NCI-H524 treated with DMSO at 0.1 percent for 48 hours (cell line): ENCODE measurements around the gene GNB4.

Source experiments
- DNase-seq: peaks from one replicate; lab custom pipeline; 2025; lab: John Stamatoyannopoulos, UW

The GNB4 gene

DNA sequence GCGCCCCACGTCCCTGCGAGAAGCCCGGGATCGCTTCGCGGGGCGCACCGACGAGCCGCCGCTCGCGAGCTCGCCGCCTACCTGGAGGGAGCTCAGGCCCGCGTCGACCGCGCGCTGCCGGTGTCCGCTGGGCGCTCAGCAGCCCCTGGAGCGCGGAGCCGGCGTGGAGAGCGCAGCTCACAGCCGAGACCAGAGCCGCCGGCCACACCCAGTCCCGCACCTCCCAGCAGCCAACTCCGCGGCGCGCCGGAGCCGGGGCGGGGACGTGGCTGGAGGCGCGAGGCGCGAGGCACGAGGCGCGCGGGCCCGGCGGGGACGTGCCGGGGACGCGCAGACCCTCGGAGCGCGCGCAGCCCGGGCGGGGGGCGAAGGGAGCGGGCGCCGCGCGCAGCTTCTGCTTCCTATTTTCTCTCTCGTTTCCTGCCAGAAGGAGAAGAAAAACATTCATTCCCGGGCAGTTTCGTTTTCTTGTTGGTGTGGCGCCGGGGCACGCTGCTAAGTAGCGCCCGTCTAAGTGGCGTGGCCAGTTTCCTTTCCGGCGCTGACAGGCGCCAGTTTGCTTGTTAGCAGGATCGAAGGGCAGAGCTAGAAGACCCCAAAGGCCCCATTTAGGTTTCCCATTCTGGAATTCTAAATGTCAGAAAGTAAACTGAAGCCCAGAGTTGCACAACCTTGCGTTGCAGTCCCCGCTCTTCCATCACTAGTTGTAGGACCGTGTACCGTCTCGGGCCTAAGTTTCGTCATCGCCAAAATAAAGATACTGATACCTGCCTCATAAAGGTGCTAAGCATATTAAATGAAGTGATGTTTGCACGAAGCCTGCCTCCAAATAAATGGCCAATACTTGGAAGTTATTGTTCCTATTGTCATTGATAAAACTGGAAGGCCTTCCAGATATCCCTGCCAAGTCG is at the start of gene GNB4:
GNB4 (minus strand) TSS at position 206 of the 911 bp plus-strand sequence. CDS start 25,270 bp downstream, outside the sequence.
- DNase-seq = peak; percentile 27

DNA sequence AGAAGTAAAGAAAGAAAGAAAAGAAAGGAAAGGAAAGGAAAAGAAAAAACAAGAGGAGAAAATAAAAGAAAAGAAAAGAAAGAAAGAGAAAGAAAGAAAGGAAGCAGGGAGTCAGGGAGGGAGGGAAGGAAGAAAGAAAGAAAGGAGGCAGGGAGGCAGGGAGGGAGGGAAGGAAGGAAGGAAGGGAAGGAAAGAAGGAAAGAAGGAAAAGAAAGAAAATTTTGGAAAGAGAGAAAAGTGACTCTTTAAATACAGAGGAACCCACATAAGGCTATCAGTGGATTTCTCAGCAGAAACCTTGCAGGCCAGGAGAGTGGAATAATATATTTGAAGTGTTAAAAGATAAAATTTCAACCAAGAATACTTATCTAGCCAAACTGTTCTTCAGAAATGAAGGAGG is 44.2 kb upstream of the GNB4 start:
- no peak for DNase-seq

DNA sequence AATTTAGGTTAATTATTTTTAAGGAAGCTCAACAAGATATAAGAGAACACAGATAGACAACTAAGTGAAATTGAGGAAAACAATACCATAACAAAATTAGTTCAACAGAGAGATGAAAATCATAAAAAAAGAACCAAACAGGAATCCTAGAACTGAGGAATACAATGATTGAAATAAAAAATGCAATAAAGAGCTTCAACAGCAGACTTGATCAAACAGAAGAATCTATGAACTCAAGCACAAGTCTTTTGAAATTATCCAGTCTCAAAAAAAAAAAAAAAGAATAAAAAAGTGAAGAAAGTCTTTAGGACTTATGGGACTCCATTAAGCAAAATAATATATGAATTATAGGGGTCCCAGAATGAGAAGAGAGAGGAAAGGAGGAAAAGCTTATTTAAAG is 42.0 kb upstream of the GNB4 start:
- DNase-seq = no peak

DNA sequence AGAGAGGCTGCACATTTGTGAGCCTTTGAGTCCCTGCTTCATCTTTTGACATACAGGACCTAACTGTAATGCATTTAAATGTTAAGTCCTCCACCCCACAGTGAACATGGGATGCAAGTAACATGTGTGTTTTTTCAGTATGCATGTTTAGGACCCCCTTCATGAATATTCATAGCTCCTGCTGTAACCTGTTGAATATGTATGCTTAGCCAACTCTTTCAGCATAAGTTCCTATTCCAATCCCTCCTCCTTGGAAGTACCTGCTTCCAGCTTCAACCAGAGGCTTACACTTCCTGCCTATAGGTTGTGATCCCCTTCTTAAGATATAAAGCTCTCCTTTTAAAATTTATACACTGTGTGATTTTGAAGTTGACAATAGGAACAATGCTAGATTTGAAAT is 36.9 kb upstream of the GNB4 start:
- no peak for DNase-seq

DNA sequence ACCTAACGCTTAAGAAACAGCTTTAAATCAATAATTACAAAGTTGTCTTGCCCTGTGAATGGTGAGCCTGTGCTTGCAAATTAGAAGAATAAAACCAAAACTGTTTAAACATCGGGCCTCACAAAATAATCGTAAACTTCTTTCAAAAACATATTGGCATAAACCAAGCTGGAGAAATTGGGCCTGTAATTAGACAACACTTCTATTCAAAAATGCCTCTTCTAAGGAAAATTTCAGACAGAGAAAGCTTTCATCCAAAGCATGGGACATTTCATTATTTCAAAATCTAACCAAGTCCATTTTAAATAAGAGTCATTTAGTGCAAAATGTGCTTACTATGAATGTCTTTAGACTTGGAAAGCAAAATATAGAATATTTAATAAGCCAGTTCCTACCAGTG is 35.5 kb upstream of the GNB4 start:
- DNase-seq = no peak

DNA sequence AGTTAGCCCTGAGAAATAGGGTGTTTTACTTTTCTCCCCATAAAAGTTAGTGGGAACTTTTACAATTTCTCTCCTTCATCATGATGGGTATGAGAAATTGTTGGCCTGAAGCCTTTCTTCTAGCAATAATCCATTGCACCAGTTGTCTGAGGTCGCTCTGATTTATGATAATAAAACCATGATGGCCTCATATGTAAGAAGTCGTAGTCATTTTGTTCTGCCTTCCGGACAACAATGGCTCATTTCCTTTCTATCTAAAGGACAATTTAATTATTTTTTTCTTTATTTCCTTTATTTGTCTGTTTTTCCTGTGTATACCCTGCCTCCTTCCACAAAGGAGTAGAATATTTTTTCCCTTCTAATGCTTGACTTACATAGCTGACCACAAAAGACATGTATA is 31.6 kb upstream of the GNB4 start:
- no peak for DNase-seq

DNA sequence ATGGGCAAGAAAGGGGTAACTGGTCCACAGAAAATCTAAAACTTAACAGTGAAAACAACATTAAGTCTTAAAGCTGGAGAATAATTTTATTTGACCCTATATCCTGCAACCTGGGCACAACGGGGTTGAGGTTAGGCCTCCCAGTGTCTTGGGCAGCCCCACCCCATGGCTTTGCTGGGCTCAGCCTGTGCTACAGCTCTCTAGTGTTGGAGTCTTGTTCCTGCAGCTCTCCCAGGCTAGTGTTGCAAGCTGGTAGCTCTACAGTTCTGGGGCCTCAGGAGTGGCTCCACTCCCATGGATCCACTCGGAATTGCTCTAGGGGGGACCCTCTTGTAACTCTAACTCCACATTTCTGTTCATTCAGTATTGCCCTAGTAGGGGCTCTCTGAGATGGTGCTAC is 24.9 kb upstream of the GNB4 start:
- DNase-seq = no peak

DNA sequence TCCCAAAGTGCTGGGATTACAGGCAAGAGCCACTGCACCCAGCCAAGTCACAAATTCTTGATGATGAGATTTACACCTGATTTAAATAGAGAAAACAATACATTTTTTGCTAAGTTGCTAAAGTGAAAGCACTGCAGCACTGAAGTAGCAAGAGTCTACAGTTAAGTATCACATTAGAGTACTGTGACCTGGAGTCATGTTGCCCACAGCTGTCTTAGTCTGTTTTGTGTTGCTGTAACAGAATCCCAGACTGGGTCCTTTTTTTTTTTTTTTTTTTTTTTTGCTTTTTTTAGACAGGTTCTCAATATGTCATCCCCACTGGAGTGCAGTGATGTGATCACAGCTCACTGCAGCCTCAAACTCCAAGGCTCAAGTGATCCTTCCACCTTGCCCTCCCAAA is 23.2 kb upstream of the GNB4 start:
- DNase-seq = no peak

DNA sequence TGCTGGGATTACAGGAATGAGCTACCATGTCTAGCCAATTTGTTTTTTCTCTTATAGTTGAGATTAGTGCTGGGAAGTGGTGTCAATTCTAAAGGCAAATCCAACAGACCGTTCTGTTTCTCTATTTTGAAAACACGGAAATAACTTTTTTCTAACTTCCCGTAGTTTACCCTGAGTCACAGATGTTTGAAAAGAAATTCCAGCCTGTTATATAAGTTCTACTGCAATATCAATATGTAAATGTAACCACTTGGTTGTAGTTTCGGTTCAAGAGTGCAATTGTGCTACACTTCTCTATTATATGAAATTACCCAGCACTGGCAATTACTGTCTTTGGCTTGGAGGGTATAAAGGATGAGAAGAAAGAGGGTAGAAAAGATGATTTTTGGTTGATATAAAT is 22.3 kb upstream of the GNB4 start:
- no peak for DNase-seq

DNA sequence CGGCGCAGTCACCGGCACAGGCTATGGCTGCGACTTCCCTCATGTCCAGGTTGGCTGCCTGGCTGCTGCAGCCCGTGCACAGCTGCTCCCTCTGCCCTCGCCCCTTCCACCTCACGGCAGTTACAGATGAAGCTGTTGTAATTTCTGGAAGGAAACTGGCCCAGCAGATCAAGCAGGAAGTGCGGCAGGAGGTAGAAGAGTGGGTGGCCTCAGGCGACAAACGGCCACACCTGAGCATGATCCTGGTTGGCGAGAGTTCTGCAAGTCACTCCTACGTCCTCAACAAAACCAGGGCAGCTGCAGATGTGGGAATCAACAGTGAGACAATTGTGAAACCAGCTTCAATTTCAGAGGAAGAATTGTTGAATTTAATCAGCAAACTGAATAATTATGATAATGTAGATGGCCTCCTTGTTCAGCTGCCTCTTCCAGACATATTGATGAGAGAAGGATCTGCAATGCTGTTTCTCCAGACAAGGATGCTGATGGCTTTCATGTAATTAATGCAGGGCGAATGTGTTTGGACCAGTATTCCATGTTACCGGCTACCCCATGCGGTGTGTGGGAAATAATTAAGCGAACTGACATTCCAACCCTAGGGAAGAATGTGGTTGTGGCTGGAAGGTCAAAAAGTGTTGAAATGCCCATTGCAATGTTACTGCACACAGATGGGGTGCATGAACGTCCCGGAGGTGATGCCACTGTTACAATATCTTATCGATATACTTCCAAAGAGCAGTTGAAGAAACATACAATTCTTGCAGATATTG is 13.2 kb upstream of the GNB4 start:
- no peak for DNase-seq

DNA sequence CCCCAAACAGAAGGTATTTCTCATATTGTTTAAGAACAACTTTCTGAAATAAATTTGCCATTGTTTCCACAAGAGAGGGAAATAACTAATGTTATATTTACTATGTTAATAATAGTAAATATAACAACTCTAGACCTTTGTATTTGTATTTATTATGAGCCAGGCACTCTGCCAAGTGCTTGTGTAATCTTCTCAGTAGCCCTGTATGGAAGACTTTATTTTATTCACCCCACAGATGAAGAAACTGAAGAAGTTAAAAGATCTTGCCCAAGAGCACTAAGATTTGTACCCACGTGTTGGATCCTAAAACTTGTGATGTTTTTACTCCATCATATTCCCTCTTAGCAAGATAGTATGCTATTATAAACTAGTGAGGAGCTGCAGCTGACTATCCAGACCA is 12.0 kb upstream of the GNB4 start:
- no peak for DNase-seq

DNA sequence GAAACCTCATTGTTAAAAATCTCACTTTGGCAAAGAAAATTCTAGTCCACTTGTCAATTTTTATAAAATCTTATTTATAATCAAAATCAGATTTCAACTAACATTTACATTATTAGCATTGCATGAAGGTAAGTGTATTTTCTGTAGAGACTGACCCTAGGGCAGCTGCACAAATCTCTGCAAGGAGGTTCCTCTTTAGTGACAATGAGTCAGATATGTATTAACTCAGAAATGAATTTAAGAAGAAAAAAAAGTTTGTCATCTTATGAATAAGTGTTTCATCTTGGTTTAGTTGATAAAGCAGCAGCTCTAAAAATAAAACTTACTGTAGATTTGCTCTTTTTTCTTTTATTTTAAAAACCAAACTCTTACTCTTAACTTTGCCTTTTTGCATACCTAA is 9.0 kb upstream of the GNB4 start:
- DNase-seq = no peak

DNA sequence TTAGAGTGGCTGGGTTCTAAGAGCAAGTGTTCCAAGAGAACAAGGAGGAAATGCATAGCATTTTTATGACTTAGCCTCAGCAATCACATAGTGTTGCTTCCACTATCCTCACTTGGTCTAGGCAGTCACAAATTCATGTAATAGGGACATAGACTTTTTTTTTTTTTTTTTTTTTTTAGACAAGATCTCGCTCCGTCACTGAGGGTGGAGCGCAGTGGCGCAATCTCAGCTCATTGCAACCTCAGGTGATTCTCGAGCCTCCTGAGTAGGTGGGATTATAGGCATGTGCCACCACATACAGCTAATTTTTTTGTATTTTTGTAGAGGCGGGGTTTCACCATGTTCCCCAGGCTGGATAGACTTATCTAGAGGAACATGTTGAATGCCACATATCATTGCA is 4.7 kb upstream of the GNB4 start:
- no peak for DNase-seq

DNA sequence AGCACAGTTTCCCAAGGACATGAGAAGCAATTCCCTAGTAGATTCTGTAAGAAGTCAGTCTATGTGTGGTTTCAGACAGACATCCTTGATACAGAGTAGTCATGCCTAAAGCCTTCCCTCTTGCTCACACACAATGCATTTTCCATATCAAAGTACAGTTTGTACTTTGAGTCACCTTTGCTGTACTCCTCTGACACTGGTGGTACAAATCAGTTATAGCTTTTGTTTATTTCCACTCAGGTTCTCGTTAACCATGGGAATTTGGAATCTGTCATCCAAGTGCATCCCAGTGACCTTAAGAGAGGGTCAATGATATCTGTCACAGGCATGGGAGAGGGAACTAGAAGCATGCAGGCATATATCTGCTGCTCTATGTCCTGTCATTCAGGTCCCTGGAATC is 3.6 kb upstream of the GNB4 start:
- no peak for DNase-seq

DNA sequence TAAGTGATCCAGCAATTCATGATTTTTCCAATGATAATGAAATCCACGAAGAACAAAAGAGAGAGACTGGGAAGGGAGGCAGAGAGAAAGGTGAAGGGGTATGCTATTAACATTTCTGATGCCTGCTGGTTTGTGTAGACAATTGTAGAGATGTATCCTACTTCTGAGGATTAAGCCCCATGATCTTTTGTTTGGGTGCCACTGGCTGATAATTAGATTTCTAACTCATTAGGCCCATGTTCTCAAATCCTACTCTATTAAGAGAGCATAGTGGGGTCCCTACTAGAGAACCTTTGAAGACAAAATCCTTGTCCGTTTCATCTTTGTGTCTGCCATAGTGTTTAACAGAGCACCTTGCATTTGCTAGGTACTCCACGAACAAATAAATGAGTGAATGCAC is 2.7 kb upstream of the GNB4 start:
- no peak for DNase-seq

DNA sequence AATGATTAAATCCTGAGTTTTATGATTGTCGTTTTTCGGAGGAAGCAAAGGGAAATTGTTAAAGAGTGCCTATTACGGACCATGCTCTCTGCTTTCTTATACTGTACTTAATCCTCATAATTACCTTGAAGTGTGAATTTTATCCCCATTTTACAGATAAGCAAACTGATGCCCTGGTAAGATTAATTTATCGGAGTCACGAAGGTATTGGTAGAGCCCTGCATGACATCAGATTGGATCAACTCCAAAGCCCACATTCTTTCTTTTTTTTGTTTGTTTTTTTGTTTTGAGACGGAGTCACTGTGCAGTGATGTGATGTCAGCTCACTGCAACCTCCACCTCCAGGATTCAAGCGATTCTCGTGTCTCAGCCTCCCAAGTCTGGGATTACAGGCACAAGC is 1.6 kb upstream of the GNB4 start:
- no peak for DNase-seq

DNA sequence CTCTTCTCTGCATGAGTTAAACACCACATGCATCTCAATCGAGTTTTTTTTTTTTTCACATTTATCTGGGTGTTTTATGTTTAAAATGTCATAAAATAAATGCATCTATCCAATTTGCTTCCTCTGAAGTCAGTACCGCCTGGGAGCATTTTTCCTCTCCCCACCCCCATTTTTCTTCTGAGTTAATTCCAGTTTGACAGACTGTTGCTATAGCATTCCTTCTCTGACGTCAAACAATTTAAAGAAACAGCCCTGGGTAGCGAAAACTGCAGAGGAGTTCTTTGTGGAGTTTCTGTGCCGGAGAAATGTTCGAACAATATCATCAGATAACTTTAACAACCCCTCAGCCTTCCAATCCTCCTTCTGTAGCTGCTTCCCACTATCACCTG is 900 bp upstream of the GNB4 start:
- DNase-seq = no peak

DNA sequence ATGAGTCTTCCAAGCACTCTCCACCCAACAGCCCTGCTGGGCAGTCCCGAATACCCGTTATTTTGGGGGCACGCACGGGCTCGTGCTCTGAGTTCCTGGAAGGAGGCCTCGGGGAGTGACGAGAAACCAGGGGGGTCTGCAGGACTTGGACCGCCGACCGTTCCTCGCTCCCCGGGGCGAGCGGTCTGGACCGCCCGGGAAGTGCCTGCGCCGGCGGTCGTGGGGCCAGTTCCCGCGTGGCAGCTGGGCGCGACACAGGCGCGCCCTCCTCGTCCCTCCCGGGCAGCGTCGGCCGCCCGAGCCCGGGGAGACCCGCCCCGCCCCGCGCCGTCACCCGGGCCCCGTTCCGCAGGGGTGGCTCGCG is 387 bp downstream of the GNB4 start:
- DNase-seq = no peak

DNA sequence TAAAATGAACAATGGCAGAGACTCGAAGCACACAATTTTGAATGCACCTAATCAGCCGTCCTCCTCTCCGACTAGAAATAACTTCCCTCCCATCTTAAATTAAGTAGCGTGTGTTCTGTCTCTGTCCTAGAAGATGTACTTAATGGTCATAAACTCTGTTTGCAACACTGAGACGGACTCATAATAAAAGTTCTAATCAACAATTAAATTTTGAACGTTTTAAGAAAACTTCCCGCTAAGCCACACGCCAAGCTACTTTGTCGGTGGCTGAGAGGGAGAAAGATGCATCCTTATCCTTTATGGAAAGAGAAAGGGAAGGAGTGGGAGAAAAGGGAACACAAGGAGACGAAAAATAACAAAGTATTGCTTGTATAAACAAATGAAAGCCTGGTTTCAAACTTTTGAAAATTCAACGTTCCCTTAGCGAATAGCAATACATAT is 989 bp downstream of the GNB4 start:
- no peak for DNase-seq

DNA sequence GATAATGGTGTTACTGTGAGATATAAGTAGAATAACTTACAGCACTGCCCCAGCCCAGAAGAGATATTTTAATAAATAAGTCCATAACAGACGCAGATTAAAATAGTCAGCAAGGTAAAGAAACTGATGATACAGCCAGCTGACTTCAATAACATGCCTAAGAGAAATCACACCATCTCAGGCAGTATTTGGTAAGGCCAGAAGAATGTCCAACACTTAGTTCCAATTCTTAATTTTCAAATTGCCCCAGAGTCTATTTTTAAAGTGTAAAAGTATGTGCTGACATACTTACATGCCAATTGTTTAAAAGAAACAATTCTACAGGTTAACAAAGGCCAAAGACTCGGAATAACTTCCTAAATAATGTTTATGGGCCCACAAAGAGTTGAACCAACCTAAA is 1.6 kb downstream of the GNB4 start:
- no peak for DNase-seq

DNA sequence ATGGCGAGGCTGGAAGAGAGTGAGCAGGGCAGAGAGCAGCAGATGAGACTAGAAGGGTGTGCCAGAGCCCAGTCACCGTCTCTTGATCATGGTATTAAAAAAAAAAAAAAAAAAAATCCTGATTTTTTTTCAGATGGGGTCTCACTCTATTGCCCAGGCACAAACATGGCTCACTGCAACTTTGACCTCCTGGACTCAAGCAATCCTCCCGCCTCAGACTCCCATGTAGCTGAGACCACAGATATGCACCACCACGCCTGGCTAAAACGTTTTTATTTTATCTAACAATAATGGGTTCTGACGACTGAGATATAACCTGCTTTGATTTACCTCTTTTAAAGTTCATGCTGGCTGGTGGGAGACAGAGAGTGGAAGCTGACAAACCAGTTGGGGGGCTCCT is 4.0 kb downstream of the GNB4 start:
- DNase-seq = no peak

DNA sequence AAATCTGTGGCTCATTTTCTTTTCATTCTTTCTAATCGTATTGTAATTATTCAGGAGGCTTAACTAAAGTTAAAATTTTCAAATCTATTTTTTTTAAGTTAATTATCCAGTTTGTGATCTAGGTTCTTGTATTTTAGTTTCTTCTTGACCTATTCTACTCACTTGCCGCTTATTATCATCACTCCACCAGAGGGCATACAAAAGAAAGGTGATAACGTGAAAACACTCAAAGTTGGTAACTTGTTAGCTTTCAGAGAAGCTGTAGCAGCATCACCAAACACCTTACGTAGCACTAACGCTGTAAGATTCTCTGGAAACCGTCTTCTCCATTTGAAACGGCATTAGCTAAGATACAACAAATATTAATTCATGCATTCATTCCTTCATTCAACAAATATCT is 4.8 kb downstream of the GNB4 start:
- no peak for DNase-seq

DNA sequence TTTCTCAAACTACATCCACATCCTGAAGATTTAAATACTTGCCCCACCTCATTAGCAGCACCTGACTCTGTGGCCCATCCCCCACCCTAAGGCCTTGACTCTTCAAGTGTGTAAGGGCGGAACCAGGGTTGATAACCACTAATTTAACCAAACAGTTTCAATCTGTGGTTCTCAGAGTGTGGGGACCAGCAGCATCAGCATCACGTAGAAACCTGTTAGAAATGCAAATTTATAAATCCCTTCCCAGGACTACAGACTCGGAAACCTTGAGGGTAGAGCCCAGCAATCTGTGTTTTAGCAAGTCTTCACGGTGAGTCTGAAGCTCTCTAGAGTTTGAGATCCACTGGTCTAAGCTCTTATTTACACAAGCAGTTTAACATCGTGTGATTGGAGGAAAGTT is 12.4 kb downstream of the GNB4 start:
- no peak for DNase-seq

DNA sequence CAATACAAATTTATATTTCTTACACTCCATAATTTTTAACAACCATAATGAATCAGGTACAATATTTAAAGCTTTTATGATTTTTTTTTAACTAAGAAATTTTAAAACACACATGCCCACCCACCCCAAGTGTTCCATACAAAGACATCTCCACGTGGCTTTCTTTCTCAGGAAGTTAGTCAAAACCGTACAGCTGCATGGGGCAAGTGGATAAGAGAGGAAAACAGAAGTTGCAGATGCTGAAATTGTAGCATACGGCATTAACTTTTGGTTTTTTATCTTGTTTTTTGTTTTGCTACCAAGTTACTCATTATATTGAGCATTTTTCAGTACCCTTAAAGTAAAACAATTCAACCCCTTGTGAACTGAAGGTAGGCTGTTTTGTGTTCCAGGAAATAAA is 14.8 kb downstream of the GNB4 start:
- no peak for DNase-seq
